NCI-H345 (cell line): Measurements from ENCODE around the gene BRAF.
A peak's percentile ranks its signal among the peaks of the same experiment; 100 is the strongest.
"Not testable (repeated sequence)": the region's sequence is repeated elsewhere in the genome, so short reads cannot be mapped to it uniquely, and the experiment has no call there.

ENCODE experiments used
- DNase-seq: peaks from one replicate; lab custom pipeline; 2025; lab: John Stamatoyannopoulos, UW

BRAF gene

GRCh38 chr7:140877249-140877524 lies 47.5 kb downstream of the BRAF start:
- DNase-seq = no peak

GRCh38 chr7:140876519-140877248 lies 48.0 kb downstream of the BRAF start:
- no peak for DNase-seq

GRCh38 chr7:140873434-140873833 lies 51.3 kb downstream of the BRAF start:
- no peak for DNase-seq

GRCh38 chr7:140870003-140870402 lies 54.7 kb downstream of the BRAF start:
- DNase-seq = no peak

GRCh38 chr7:140869430-140869829 lies 55.3 kb downstream of the BRAF start:
- DNase-seq = no peak

- no peak for DNase-seq
Measured at GRCh38 chr7:140867467-140868462, 57.0 kb downstream of the BRAF start.

- DNase-seq = no peak
Measured at GRCh38 chr7:140866926-140867325, 57.8 kb downstream of the BRAF start.

- DNase-seq = no peak
Measured at GRCh38 chr7:140864732-140865131, 60.0 kb downstream of the BRAF start.

- no peak for DNase-seq
Measured at GRCh38 chr7:140863867-140864266, 60.9 kb downstream of the BRAF start.

- DNase-seq = no peak
Measured at GRCh38 chr7:140863184-140863583, 61.5 kb downstream of the BRAF start.

GRCh38 chr7:140857048-140857447 lies 67.7 kb downstream of the BRAF start:
- DNase-seq = no peak

GRCh38 chr7:140841166-140841715 lies 83.5 kb downstream of the BRAF start:
- no peak for DNase-seq

- no peak for DNase-seq
Measured at GRCh38 chr7:140831724-140832123, 93.0 kb downstream of the BRAF start.

- no peak for DNase-seq
Measured at GRCh38 chr7:140829720-140830119, 95.0 kb downstream of the BRAF start.

- DNase-seq = no peak
Measured at GRCh38 chr7:140828741-140829140, 96.0 kb downstream of the BRAF start.

GRCh38 chr7:140817383-140817782 lies 107.3 kb downstream of the BRAF start:
- DNase-seq = not testable (repeated sequence)

- DNase-seq = peak; percentile 70
Measured at GRCh38 chr7:140810830-140811556, 113.7 kb downstream of the BRAF start.

- DNase-seq = no peak
Measured at GRCh38 chr7:140810385-140810784, 114.3 kb downstream of the BRAF start.

- no peak for DNase-seq
Measured at GRCh38 chr7:140778975-140779374, 145.8 kb downstream of the BRAF start.

GRCh38 chr7:140778568-140778967 lies 146.2 kb downstream of the BRAF start:
- DNase-seq = no peak

GRCh38 chr7:140774371-140774770 lies 150.4 kb downstream of the BRAF start:
- DNase-seq = no peak

- DNase-seq = no peak
Measured at GRCh38 chr7:140773104-140773503, 151.6 kb downstream of the BRAF start.
